ENCODE results near the gene VANGL2. TPM values are rescaled to one million over a fixed set of nuclear protein-coding genes. Genes with fewer than 3 reads are reported as not detected.

The VANGL2 gene
- polyA plus RNA-seq: 22.6 and 34.0 TPM in 2 replicates
- 56.7 and 57.8 TPM in 2 replicates for polyA minus RNA-seq

DNA sequence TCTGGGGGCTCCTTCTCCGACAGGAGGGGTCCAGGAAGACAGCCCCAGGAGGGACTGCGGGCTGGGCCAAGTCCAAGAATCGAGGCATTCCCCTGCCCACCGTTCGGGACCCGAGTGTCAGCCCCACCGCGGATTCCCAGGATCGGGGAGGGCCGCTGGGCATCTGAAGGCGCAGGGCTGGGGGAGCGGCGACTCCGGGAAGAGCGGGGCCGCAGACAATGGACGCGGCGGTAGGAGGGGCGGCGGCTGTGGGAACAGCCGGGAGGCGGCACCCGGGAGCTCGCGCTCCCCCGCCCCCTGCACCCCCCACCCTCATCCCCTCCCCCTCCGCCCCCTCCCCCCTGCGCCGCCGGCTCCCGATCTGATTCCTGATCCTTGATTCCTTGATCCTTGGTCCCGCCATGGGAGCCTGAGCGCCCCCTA is at the start of gene VANGL2:
VANGL2 (plus strand) TSS at position 342 of the 423 bp plus-strand sequence. CDS start 15,274 bp downstream, outside the sequence.
- peaks cover 53% of the 10 kb centered on the region for H3K79me2 ChIP-seq (replicated peaks; ENCODE audit: insufficient read depth, low read length)
- no peaks in the 10 kb centered on the region for H3K27me3 ChIP-seq (ENCODE audit: insufficient read depth, low read depth, low read length)
- peak within 1 kb of the TSS; percentile 75 for H3K4me3 ChIP-seq (ENCODE audit: low read length)
- H3K36me3 ChIP-seq (ENCODE audit: insufficient read depth, low read length): no peaks in the 10 kb centered on the region
- H3K27ac ChIP-seq (ENCODE audit: low read length): peak within 1 kb of the TSS; percentile 92
- H3K9me3 ChIP-seq (ENCODE audit: low read length): no peaks in the 10 kb centered on the region
- peaks cover under 1% of the 10 kb centered on the region for H4K20me1 ChIP-seq (ENCODE audit: insufficient read depth)
- peak within 1 kb of the TSS; percentile 97 for H3K9ac ChIP-seq (ENCODE audit: low read length)
- peak within 1 kb of the TSS; percentile 98 for H3K4me2 ChIP-seq (ENCODE audit: low read length)
- H3K9me2 ChIP-seq (ENCODE audit: insufficient read depth, low read length): no peaks in the 10 kb centered on the region
- TF ChIP-seq POLR2AphosphoS5 (IDR thresholded peaks at IDR 0.05) (peak; percentile 92), EP300 (conservative IDR thresholded peaks at IDR 0.05; ENCODE audit: poor library complexity, severe bottlenecking) (peak; percentile 100), TAF1 (IDR thresholded peaks at IDR 0.05; ENCODE audit: low read depth) (peak; percentile 45), MXI1 (conservative IDR thresholded peaks at IDR 0.05; ENCODE audit: poor library complexity, severe bottlenecking) (no peak)
- TF ChIP-seq, protein P1, sequence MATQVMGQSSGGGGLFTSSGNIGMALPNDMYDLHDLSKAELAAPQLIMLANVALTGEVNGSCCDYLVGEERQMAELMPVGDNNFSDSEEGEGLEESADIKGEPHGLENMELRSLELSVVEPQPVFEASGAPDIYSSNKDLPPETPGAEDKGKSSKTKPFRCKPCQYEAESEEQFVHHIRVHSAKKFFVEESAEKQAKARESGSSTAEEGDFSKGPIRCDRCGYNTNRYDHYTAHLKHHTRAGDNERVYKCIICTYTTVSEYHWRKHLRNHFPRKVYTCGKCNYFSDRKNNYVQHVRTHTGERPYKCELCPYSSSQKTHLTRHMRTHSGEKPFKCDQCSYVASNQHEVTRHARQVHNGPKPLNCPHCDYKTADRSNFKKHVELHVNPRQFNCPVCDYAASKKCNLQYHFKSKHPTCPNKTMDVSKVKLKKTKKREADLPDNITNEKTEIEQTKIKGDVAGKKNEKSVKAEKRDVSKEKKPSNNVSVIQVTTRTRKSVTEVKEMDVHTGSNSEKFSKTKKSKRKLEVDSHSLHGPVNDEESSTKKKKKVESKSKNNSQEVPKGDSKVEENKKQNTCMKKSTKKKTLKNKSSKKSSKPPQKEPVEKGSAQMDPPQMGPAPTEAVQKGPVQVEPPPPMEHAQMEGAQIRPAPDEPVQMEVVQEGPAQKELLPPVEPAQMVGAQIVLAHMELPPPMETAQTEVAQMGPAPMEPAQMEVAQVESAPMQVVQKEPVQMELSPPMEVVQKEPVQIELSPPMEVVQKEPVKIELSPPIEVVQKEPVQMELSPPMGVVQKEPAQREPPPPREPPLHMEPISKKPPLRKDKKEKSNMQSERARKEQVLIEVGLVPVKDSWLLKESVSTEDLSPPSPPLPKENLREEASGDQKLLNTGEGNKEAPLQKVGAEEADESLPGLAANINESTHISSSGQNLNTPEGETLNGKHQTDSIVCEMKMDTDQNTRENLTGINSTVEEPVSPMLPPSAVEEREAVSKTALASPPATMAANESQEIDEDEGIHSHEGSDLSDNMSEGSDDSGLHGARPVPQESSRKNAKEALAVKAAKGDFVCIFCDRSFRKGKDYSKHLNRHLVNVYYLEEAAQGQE (IDR thresholded peaks at IDR 0.05; ENCODE audit: borderline replicate concordance): peak; percentile 82
- H3F3A ChIP-seq (ENCODE audit: insufficient read depth, low read length, poor library complexity, severe bottlenecking): no peaks in the 10 kb centered on the region
- peak within 1 kb of the TSS; percentile 99 for H2AFZ ChIP-seq (ENCODE audit: low read depth, low read length)

DNA sequence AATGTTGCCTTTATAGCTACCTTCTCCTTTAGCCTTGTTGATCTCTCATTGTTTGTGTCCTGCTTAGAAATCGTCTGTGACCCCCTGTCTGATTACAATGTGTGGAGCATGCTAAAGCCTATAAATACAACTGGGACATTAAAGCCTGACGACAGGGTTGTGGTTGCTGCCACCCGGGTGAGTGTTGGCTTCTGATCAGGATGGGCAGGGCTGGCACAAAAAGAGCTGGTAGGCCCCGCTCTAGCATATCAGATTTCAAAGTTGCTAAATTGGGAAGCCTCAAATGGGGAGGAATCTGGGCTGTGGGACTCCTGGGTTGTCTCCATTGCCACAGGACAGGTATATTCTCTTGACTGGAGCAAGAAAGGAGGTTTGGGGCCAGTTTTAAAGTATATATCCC is 48.7 kb upstream of the VANGL2 start:
- H3K27me3 ChIP-seq (ENCODE audit: insufficient read depth, low read depth, low read length): no peaks in the 10 kb centered on the region
- no peak overlapping the region for H2AFZ ChIP-seq (ENCODE audit: low read depth, low read length)
- no peaks in the 10 kb centered on the region for H3K79me2 ChIP-seq (replicated peaks; ENCODE audit: insufficient read depth, low read length)
- no peak overlapping the region for H3K9ac ChIP-seq (ENCODE audit: low read length)
- no peak overlapping the region for H3K27ac ChIP-seq (ENCODE audit: low read length)
- TF ChIP-seq, protein P1 (IDR thresholded peaks at IDR 0.05; ENCODE audit: borderline replicate concordance): no peak
- TF ChIP-seq MXI1 (conservative IDR thresholded peaks at IDR 0.05; ENCODE audit: poor library complexity, severe bottlenecking) (no peak), RAD21 (conservative IDR thresholded peaks at IDR 0.05) (no peak), SMC3 (conservative IDR thresholded peaks at IDR 0.05; ENCODE audit: poor library complexity) (no peak), POLR2AphosphoS5 (IDR thresholded peaks at IDR 0.05) (no peak), TAF1 (IDR thresholded peaks at IDR 0.05; ENCODE audit: low read depth) (no peak), EP300 (conservative IDR thresholded peaks at IDR 0.05; ENCODE audit: poor library complexity, severe bottlenecking) (no peak)
- TF ChIP-seq, protein P2, sequence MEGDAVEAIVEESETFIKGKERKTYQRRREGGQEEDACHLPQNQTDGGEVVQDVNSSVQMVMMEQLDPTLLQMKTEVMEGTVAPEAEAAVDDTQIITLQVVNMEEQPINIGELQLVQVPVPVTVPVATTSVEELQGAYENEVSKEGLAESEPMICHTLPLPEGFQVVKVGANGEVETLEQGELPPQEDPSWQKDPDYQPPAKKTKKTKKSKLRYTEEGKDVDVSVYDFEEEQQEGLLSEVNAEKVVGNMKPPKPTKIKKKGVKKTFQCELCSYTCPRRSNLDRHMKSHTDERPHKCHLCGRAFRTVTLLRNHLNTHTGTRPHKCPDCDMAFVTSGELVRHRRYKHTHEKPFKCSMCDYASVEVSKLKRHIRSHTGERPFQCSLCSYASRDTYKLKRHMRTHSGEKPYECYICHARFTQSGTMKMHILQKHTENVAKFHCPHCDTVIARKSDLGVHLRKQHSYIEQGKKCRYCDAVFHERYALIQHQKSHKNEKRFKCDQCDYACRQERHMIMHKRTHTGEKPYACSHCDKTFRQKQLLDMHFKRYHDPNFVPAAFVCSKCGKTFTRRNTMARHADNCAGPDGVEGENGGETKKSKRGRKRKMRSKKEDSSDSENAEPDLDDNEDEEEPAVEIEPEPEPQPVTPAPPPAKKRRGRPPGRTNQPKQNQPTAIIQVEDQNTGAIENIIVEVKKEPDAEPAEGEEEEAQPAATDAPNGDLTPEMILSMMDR (IDR thresholded peaks at IDR 0.05; ENCODE audit: poor library complexity, severe bottlenecking): no peak
- H3K36me3 ChIP-seq (ENCODE audit: insufficient read depth, low read length): peaks cover 5% of the 10 kb centered on the region
- no peaks in the 10 kb centered on the region for H3F3A ChIP-seq (ENCODE audit: insufficient read depth, low read length, poor library complexity, severe bottlenecking)
- H3K4me2 ChIP-seq (ENCODE audit: low read length): no peak overlapping the region
- H3K4me3 ChIP-seq (ENCODE audit: low read length): no peak overlapping the region
- no peaks in the 10 kb centered on the region for H3K9me3 ChIP-seq (ENCODE audit: low read length)
- no peaks in the 10 kb centered on the region for H3K9me2 ChIP-seq (ENCODE audit: insufficient read depth, low read length)
- no peaks in the 10 kb centered on the region for H4K20me1 ChIP-seq (ENCODE audit: insufficient read depth)

Data from neural cell (in vitro differentiated cells).